ENCODE data around the gene CDK19. TPM values are rescaled to one million over a fixed set of nuclear protein-coding genes. Genes with fewer than 3 reads are reported as not detected.
"Not testable (repeated sequence)": the region's sequence is repeated elsewhere in the genome, so short reads cannot be mapped to it uniquely, and the experiment has no call there.

The CDK19 gene
- total RNA-seq, 6 experiments from 2014 or later: 2.8 to 7.9 (median 5.5) TPM

GRCh38 chr6:110852773-110853172 lies 37.5 kb upstream of the CDK19 start:
- H3K27ac ChIP-seq: no peak overlapping the region

GRCh38 chr6:110849781-110850180 lies 34.5 kb upstream of the CDK19 start:
- ATAC-seq (no peak), DNase-seq (peak in 1 of 3 donors; percentile 17)
- Histone ChIP-seq H3K4me1 (no peaks in the 10 kb centered on the region), H3K9me3 (no peaks in the 10 kb centered on the region), H3K4me3 (no peak overlapping the region), H3K27ac (no peak overlapping the region), H3K27me3 (no peaks in the 10 kb centered on the region), H3K36me3 (no peaks in the 10 kb centered on the region)
- 76% methylated on average over 4 of the region's 4 CpGs for WGBS (ENCODE audit: insufficient coverage, low coverage, low lambda C conversion rate, missing lambda C conversion rate)
- no peak for TF ChIP-seq POLR2A (IDR thresholded peaks at IDR 0.05)
- TF ChIP-seq CTCF (IDR thresholded peaks at IDR 0.05): no peak
- intact Hi-C loops (cut with DNase I): no loop called here

More at GRCh38 chr6:110852773-110853172, 37.5 kb upstream of the CDK19 start:
- H3K4me3 ChIP-seq: no peak overlapping the region
- intact Hi-C loops (cut with DNase I): no loop called here
- DNase-seq: no peak
- no peak for ATAC-seq
- H3K4me1 ChIP-seq: no peaks in the 10 kb centered on the region
- H3K27me3 ChIP-seq: no peaks in the 10 kb centered on the region
- 81% methylated on average over 1 of the region's 2 CpGs for WGBS (ENCODE audit: insufficient coverage, low coverage, low lambda C conversion rate, missing lambda C conversion rate)
- no peaks in the 10 kb centered on the region for H3K36me3 ChIP-seq
- TF ChIP-seq CTCF (IDR thresholded peaks at IDR 0.05): no peak
- TF ChIP-seq POLR2A (IDR thresholded peaks at IDR 0.05): no peak
- no peaks in the 10 kb centered on the region for H3K9me3 ChIP-seq

GRCh38 chr6:110841266-110841665 lies 26.0 kb upstream of the CDK19 start:
- WGBS (ENCODE audit: insufficient coverage, low coverage, low lambda C conversion rate, missing lambda C conversion rate): 82% methylated on average over 6 of the region's 6 CpGs
- H3K27me3 ChIP-seq: no peaks in the 10 kb centered on the region

GRCh38 chr6:110835751-110836150 lies 20.5 kb upstream of the CDK19 start:
- intact Hi-C loops (cut with DNase I); H3K27ac ChIP-seq; H3K9me3 ChIP-seq; DNase-seq; H3K27me3 ChIP-seq; H3K4me3 ChIP-seq; H3K36me3 ChIP-seq; ATAC-seq; H3K4me1 ChIP-seq: not testable (repeated sequence)
- WGBS (ENCODE audit: insufficient coverage, low coverage, low lambda C conversion rate, missing lambda C conversion rate): 41% methylated on average over 4 of the region's 5 CpGs

More at GRCh38 chr6:110841266-110841665, 26.0 kb upstream of the CDK19 start:
- no peaks in the 10 kb centered on the region for H3K9me3 ChIP-seq
- intact Hi-C loops (cut with DNase I): no loop called here
- no peak for DNase-seq
- H3K4me1 ChIP-seq: no peaks in the 10 kb centered on the region
- H3K27ac ChIP-seq: no peak overlapping the region
- TF ChIP-seq CTCF (IDR thresholded peaks at IDR 0.05): no peak
- no peak for TF ChIP-seq POLR2A (IDR thresholded peaks at IDR 0.05)
- no peak overlapping the region for H3K4me3 ChIP-seq
- no peak for ATAC-seq
- H3K36me3 ChIP-seq: no peaks in the 10 kb centered on the region

GRCh38 chr6:110833831-110834230 lies 18.6 kb upstream of the CDK19 start:
- 91% methylated on average over 5 of the region's 6 CpGs for WGBS (ENCODE audit: insufficient coverage, low coverage, low lambda C conversion rate, missing lambda C conversion rate)
- TF ChIP-seq POLR2A (IDR thresholded peaks at IDR 0.05) (no peak), CTCF (IDR thresholded peaks at IDR 0.05) (no peak)
- H3K9me3 ChIP-seq: no peaks in the 10 kb centered on the region
- ATAC-seq: no peak
- H3K27ac ChIP-seq: no peak overlapping the region
- no peaks in the 10 kb centered on the region for H3K36me3 ChIP-seq
- no peaks in the 10 kb centered on the region for H3K27me3 ChIP-seq
- intact Hi-C loops (cut with DNase I): no loop called here
- no peaks in the 10 kb centered on the region for H3K4me1 ChIP-seq
- H3K4me3 ChIP-seq: no peak overlapping the region
- no peak for DNase-seq

Data from right lobe of liver (tissue), 6 donors.